ENCODE data around the gene TOR1B.

- no peak for TF ChIP-seq POLR2A (IDR thresholded peaks at IDR 0.05)
- TF ChIP-seq, protein P1, sequence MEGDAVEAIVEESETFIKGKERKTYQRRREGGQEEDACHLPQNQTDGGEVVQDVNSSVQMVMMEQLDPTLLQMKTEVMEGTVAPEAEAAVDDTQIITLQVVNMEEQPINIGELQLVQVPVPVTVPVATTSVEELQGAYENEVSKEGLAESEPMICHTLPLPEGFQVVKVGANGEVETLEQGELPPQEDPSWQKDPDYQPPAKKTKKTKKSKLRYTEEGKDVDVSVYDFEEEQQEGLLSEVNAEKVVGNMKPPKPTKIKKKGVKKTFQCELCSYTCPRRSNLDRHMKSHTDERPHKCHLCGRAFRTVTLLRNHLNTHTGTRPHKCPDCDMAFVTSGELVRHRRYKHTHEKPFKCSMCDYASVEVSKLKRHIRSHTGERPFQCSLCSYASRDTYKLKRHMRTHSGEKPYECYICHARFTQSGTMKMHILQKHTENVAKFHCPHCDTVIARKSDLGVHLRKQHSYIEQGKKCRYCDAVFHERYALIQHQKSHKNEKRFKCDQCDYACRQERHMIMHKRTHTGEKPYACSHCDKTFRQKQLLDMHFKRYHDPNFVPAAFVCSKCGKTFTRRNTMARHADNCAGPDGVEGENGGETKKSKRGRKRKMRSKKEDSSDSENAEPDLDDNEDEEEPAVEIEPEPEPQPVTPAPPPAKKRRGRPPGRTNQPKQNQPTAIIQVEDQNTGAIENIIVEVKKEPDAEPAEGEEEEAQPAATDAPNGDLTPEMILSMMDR (IDR thresholded peaks at IDR 0.05), result no peak
- no peak for TF ChIP-seq POLR2AphosphoS5 (IDR thresholded peaks at IDR 0.05)
These were observed 7.8 kb downstream of the TOR1B start for GRCh38 chr9:129810788-129811187.

All from breast epithelium (tissue), 3 donors.